Loucy (cell line): Measurements from ENCODE around the gene PRRX1.

Source experiments
- H2AFZ ChIP-seq: fragments of 200-600 bp; sonication (generic); 2 replicates; pipeline ENCODE4 v1.6.0; 2016; ENCODE audit warnings: antibody characterized with exemption, mild to moderate bottlenecking, low read length, moderate library complexity
- H3F3A ChIP-seq: fragments of 200-600 bp; 2 replicates; pipeline ENCODE4 v1.6.0; 2016; ENCODE audit warnings: antibody characterized with exemption, low read depth, mild to moderate bottlenecking
- H3K27me3 ChIP-seq: fragments of 200-600 bp; sonication (generic); 2 replicates; pipeline ENCODE4 v1.6.1; 2014; ENCODE audit warnings: low read length, mild to moderate bottlenecking; ENCODE audit not compliant: insufficient read depth, poor library complexity, severe bottlenecking
- H3K36me3 ChIP-seq: fragments of 200-600 bp; sonication (generic); 2 replicates; pipeline ENCODE4 v1.6.1; 2016; ENCODE audit warnings: low read length; ENCODE audit not compliant: insufficient read depth
- H3K4me1 ChIP-seq: fragments of 200-600 bp; sonication (generic); 2 replicates; pipeline ENCODE4 v1.5.1; 2014; ENCODE audit warnings: low read length, mild to moderate bottlenecking; ENCODE audit not compliant: insufficient read depth, poor library complexity, severe bottlenecking
- H3K4me2 ChIP-seq: fragments of 200-600 bp; sonication (generic); 2 replicates; pipeline ENCODE4 v1.6.0; 2014; ENCODE audit warnings: antibody characterized with exemption, low read length, low read depth, mild to moderate bottlenecking; ENCODE audit not compliant: poor library complexity, severe bottlenecking
- H3K4me3 ChIP-seq: fragments of 200-600 bp; sonication (generic); 2 replicates; pipeline ENCODE4 v1.5.1; 2014; ENCODE audit warnings: low read length, mild to moderate bottlenecking, mixed read lengths; ENCODE audit not compliant: poor library complexity, severe bottlenecking
- H3K79me2 ChIP-seq: fragments of 200-600 bp; sonication (generic); 2 replicates; pipeline ENCODE4 v1.6.1; 2014; ENCODE audit warnings: low read length; ENCODE audit not compliant: insufficient read depth
- H3K9ac ChIP-seq: fragments of 200-600 bp; sonication (generic); 2 replicates; pipeline ENCODE4 v1.6.0; 2014; ENCODE audit warnings: mild to moderate bottlenecking, low read depth, low read length, moderate library complexity; ENCODE audit not compliant: poor library complexity, severe bottlenecking
- H3K9me2 ChIP-seq: fragments of 200-600 bp; sonication (generic); replicated peaks from 2 replicates; pipeline ENCODE4 v1.6.1; 2016; ENCODE audit warnings: low read depth, low read length, mixed read lengths
- H3K9me3 ChIP-seq: fragments of 200-600 bp; sonication (generic); 2 replicates; pipeline ENCODE4 v1.6.1; 2014; ENCODE audit warnings: mild to moderate bottlenecking, antibody characterized with exemption, low read length, low read depth; ENCODE audit not compliant: insufficient read depth
- H4K20me1 ChIP-seq: fragments of 200-600 bp; sonication (generic); 2 replicates; pipeline ENCODE4 v1.6.0; 2014; ENCODE audit warnings: antibody characterized with exemption, low read length, mild to moderate bottlenecking; ENCODE audit not compliant: insufficient read depth, poor library complexity, severe bottlenecking
- EZH2phosphoT487 ChIP-seq: fragments of 200-600 bp; IDR thresholded peaks from 2 replicates; pipeline ENCODE4 v1.6.1; 2018; ENCODE audit warnings: antibody characterized with exemption, mild to moderate bottlenecking, moderate library complexity, borderline replicate concordance
- TF ChIP-seq, protein P1 (sequence below): fragments of 200-600 bp; sonication (generic); conservative IDR thresholded peaks from 2 replicates; pipeline ENCODE4 v1.5.1; 2014; ENCODE audit warnings: mild to moderate bottlenecking, antibody characterized with exemption, low read length

Gene PRRX1

DNA sequence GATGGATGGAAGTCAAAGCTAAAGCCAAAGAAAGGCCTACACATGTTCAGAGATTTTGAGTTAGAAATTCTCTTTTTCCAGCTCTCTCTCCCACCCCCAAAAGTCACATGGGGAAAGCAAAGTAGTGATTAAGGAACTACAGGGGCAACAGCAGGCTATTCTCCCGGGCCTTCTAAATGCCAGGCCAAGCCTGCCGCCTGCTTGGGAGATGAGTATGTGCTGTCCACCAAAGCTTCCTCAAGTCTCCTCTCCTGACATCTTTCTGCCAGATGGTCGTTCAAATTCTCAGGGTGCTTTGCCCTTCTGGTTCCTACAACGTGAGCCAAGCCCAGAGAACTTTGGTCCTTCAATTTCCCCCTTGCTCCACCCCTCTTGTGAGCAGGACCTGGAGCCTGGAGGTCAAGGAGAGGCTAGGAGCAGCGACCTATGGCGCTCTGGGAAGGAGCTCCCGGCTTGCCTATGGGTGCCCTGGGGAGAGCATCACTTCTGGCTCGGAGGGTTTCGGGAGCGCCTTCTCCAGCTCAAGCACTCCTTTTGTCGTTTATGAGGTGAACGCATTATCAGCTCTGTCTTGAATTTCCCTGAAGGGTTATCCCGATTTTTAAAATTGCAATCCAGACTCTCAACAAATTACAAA lies 4.4 kb upstream of the PRRX1 start:
- Histone ChIP-seq H4K20me1 (no peaks in the 10 kb centered on the region), H3K9me2 (no peaks in the 10 kb centered on the region), H3K36me3 (no peaks in the 10 kb centered on the region), H3K27me3 (no peaks in the 10 kb centered on the region), H3K4me1 (peaks cover 12% of the 10 kb centered on the region), H3K9ac (no peak overlapping the region), H2AFZ (no peak overlapping the region), H3F3A (no peaks in the 10 kb centered on the region), H3K4me2 (no peak overlapping the region), H3K4me3 (no peak overlapping the region), H3K9me3 (no peaks in the 10 kb centered on the region), H3K79me2 (no peaks in the 10 kb centered on the region)
- no peak for TF ChIP-seq EZH2phosphoT487
- TF ChIP-seq, protein P1, sequence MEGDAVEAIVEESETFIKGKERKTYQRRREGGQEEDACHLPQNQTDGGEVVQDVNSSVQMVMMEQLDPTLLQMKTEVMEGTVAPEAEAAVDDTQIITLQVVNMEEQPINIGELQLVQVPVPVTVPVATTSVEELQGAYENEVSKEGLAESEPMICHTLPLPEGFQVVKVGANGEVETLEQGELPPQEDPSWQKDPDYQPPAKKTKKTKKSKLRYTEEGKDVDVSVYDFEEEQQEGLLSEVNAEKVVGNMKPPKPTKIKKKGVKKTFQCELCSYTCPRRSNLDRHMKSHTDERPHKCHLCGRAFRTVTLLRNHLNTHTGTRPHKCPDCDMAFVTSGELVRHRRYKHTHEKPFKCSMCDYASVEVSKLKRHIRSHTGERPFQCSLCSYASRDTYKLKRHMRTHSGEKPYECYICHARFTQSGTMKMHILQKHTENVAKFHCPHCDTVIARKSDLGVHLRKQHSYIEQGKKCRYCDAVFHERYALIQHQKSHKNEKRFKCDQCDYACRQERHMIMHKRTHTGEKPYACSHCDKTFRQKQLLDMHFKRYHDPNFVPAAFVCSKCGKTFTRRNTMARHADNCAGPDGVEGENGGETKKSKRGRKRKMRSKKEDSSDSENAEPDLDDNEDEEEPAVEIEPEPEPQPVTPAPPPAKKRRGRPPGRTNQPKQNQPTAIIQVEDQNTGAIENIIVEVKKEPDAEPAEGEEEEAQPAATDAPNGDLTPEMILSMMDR, result no peak

DNA sequence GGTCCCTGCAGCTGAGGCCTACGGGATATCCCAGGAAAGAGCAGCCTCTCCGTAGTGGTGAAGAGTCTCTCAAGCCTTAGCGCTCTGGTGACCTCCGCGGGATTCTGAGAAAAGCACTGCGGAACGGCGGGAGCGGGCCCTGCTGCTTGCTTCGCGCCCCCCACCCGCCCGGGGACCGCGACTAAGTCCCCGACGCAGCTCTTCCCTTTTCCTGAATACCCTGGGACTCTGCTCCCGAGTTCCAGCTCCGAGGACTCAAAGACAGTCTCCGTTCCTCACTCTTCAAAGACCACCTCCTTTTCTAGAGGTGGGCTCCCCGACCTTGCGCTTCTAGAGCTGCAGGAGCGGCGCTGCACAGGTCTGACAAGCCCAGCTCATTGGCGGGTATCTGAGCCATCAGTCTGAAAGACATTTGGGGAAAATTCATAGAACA lies 3.6 kb upstream of the PRRX1 start:
- no peaks in the 10 kb centered on the region for H3K27me3 ChIP-seq
- no peak overlapping the region for H3K9ac ChIP-seq
- no peaks in the 10 kb centered on the region for H3K9me3 ChIP-seq
- no peaks in the 10 kb centered on the region for H3F3A ChIP-seq
- H3K4me2 ChIP-seq, result no peak overlapping the region
- H4K20me1 ChIP-seq, result no peaks in the 10 kb centered on the region
- H3K4me1 ChIP-seq, result peaks cover 12% of the 10 kb centered on the region
- no peak overlapping the region for H3K4me3 ChIP-seq
- TF ChIP-seq, protein P1, result no peak
- no peak for TF ChIP-seq EZH2phosphoT487
- H3K36me3 ChIP-seq, result no peaks in the 10 kb centered on the region
- H2AFZ ChIP-seq, result no peak overlapping the region
- no peaks in the 10 kb centered on the region for H3K79me2 ChIP-seq
- H3K9me2 ChIP-seq, result no peaks in the 10 kb centered on the region

DNA sequence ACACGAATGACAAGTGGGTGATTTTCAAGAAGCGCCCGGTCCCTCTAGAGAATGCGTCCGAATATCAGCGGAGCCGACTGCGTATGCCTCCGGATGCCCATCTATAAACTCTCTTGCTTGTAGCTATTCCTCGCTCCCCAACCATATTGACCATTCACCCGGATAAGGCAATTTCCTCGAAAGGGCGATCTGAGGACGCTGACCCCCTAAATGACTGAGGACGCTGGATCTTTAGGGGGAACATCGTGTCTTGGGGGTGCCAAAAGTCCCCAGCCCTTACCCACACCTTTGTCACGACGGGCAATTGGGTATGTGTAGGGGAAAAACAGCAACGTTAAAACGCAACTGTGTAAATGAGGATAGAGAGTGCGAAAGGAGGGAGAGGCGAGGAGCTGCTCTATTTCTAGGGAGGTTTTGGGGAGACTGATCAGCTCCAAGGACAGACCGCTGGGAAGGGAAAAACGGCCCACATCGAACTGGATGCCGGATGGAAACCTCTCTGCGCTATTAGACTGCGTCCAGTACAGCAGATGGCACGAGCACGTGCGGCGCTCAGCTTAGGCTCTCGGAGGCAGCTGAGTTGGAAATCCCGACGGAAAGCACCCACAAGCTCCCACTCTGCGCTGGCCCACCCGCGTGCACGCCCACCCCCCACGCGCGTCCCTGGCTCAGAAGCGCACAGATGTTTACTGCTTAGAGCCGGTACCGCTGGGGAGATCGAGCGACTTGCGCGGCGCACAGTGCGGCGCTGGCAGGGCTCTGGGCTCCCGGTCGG lies 2.9 kb upstream of the PRRX1 start:
- H4K20me1 ChIP-seq, result no peaks in the 10 kb centered on the region
- no peaks in the 10 kb centered on the region for H3K36me3 ChIP-seq
- peaks cover 12% of the 10 kb centered on the region for H3K4me1 ChIP-seq
- H3K27me3 ChIP-seq, result no peaks in the 10 kb centered on the region
- H3K4me2 ChIP-seq, result no peak overlapping the region
- TF ChIP-seq, protein P1, result no peak
- no peak for TF ChIP-seq EZH2phosphoT487
- no peaks in the 10 kb centered on the region for H3K79me2 ChIP-seq
- H3K9ac ChIP-seq, result no peak overlapping the region
- no peaks in the 10 kb centered on the region for H3F3A ChIP-seq
- H3K9me3 ChIP-seq, result no peaks in the 10 kb centered on the region
- no peak overlapping the region for H2AFZ ChIP-seq
- no peaks in the 10 kb centered on the region for H3K9me2 ChIP-seq
- no peak overlapping the region for H3K4me3 ChIP-seq
